Heart left ventricle (tissue), 16 donors: ENCODE measurements around the gene HHATL. TPM values are rescaled to one million over a fixed set of nuclear protein-coding genes. Genes with fewer than 3 reads are reported as not detected.

ENCODE experiments used
- ATAC-seq, 4 donors: fragments of 200-7000 bp; cut with Tn5 transposase; one replicate each; pipeline ENCODE4 v1.9.1; 2020 to 2022; ENCODE audit warnings: moderate library complexity in 4 of 4, mild to moderate bottlenecking in 3 of 4, moderate number of reproducible peaks in 1 of 4
- DNase-seq, 5 donors: peaks; one replicate each; pipeline ENCODE4 v3.0.0-alpha.2; 2020
- H3K27ac ChIP-seq, 12 donors: fragments of 200-600 bp; sonication (generic) in 4 of 12; one replicate each; pipeline versions ENCODE4 v1.5.0 to v1.8.0; 2016 to 2022; ENCODE audit warnings: mild to moderate bottlenecking in 2 of 12
- H3K27me3 ChIP-seq, 9 donors: fragments of 200-600 bp; sonication (generic) in 2 of 9; one replicate each; pipeline versions ENCODE4 v1.5.1 to v1.8.0; 2016 to 2022; ENCODE audit warnings: mild to moderate bottlenecking in 3 of 9
- H3K36me3 ChIP-seq, 9 donors: fragments of 200-600 bp; sonication (generic) in 2 of 9; one replicate each; pipeline versions ENCODE4 v1.5.0 to v1.8.0; 2018 to 2022; ENCODE audit warnings: mild to moderate bottlenecking in 2 of 9
- H3K4me1 ChIP-seq, 12 donors: fragments of 200-600 bp; sonication (generic) in 4 of 12; one replicate each; pipeline versions ENCODE4 v1.5.0 to v1.8.0; 2016 to 2022; ENCODE audit warnings: mild to moderate bottlenecking in 3 of 12
- H3K4me3 ChIP-seq, 12 donors: fragments of 200-600 bp; sonication (generic) in 4 of 12; one replicate each; pipeline versions ENCODE4 v1.5.0 to v1.8.0; 2017 to 2022; ENCODE audit warnings: mild to moderate bottlenecking in 9 of 12, moderate library complexity in 4 of 12
- H3K9me3 ChIP-seq, 12 donors: fragments of 200-600 bp; sonication (generic) in 4 of 12; one replicate each; pipeline versions ENCODE4 v1.5.0 to v1.8.0; 2016 to 2022; ENCODE audit warnings: mild to moderate bottlenecking in 1 of 12
- CTCF ChIP-seq, 12 donors: fragments of 200-600 bp; sonication (generic) in 4 of 12; IDR thresholded peaks; one replicate each; pipeline versions ENCODE4 v1.5.0 to v1.8.0; 2018 to 2022; ENCODE audit warnings: antibody characterized with exemption in 12 of 12, mild to moderate bottlenecking in 5 of 12
- POLR2A ChIP-seq, 2 donors: fragments of 450-650 bp; IDR thresholded peaks; one replicate each; pipeline ENCODE4 v1.6.1; 2017; ENCODE audit warnings: antibody characterized with exemption in 2 of 2, mild to moderate bottlenecking in 2 of 2, moderate library complexity in 2 of 2
- WGBS, 4 donors: extraction: QIAGEN DNeasy Blood & Tissue Kit in 2 of 4; methylation state at CpG; one replicate each; pipeline versions ENCODE4 v1.1.5 to v1.1.7; 2013 to 2018; 5-methylcytosine and 5-hydroxymethylcytosine counted together
- intact Hi-C, 10 donors: fragments of 100-400 bp; cut with DNase I; formaldehyde crosslinking; loops; one replicate each; pipeline versions ENCODE4 v1.11.1 to v1.14.2; 2022
- polyA plus RNA-seq, 2 donors: library from polyadenylated mRNA; stranded (reverse); fragments of 200-250 nt; gene quantifications; one replicate each; pipeline ENCODE4 v1.2.3, GENCODE V29; 2013
- total RNA-seq, 9 donors: library from RNA; depleted of rRNA in 2 of 9; stranded (reverse); fragments of >200 nt in 2 of 9; fragmentation: NEBNext Ultra II Directional in 3 of 9; extraction: Animal tissue kit (Norgen Biotek cat#: 25700) in 3 of 9; gene quantifications; one replicate each; pipeline versions ENCODE4 v1.1.0 to v1.2.4, GENCODE V29; 2016 to 2023
- donor health status: ischemic (EF 13 %, LVEDD 7.1; RV severe dilation, severe dysfunction).
- donor health status: healthy with polysubstance abuse.
- donor health status: DM: no; HTN: yes; CAD: no.
- donor health status: DM: no; HTN: no; CAD: no.
- donor health status: ischemic (EF 25% LVEDD 6.9; RV normal size, moderate dysfunction).
- donor health status: ischemic (EF 25% LVEDD 5.7; RV mildly dilated, moderate dysfunction).
- donor health status: healthy.
- donor health status: DM: yes; HTN: yes; CAD: no.
- donor health status: ischemic (EF 35%, LVEDD 5.7; RV mildly dilated, moderate dysfunction).
- donor health status: nonischemic (EF 11% LVEDD 7.7; RV severe dilation, severe dysfunction).
- donor health status: DM: yes; HTN: yes; CAD: no.
- donor health status: PGD.
- donor health status: ischemic (EF 29% LVEDD 5.4; RV normal size, mild dysfunction).
- donor health status: nonischemic (EF 23%, LVEDD 6.1; RV moderate dilation, normal function).

HHATL gene
- total and polyA plus RNA-seq, 11 donors, result 188 to 1,023 (median 538) TPM

- intact Hi-C loops, result no loop called here
- TF ChIP-seq POLR2A (IDR thresholded peaks at IDR 0.05) (no peak), CTCF (IDR thresholded peaks at IDR 0.05) (no peak)
- H3K4me1 ChIP-seq, result peaks cover 0 to 38% (median 1%) of the 10 kb centered on the region in 12 donors
- ATAC-seq (no peak), DNase-seq (peak in 3 of 5 donors; percentile 7 to 17 (median 12))
- no peak overlapping the region for H3K4me3 ChIP-seq
- no peaks in the 10 kb centered on the region for H3K27me3 ChIP-seq
- no peaks in the 10 kb centered on the region for H3K36me3 ChIP-seq
- H3K27ac ChIP-seq, result peak overlapping the region in 7 of 12 donors; percentile 78 to 99 (median 96)
- WGBS, 4 donors, result 75 to 85% (median 79%) methylated on average over 6 to 7 of the region's 7 CpGs
- H3K9me3 ChIP-seq, result no peaks in the 10 kb centered on the region
These were observed 2.6 kb upstream of the HHATL start for GRCh38 chr3:42705058-42705767.

- Histone ChIP-seq H3K27me3 (no peaks in the 10 kb centered on the region), H3K27ac (peak overlapping the region in 11 of 12 donors; percentile 78 to 99 (median 95)), H3K4me1 (peaks cover 0 to 38% (median 2%) of the 10 kb centered on the region in 12 donors), H3K9me3 (no peaks in the 10 kb centered on the region), H3K4me3 (no peak overlapping the region), H3K36me3 (no peaks in the 10 kb centered on the region)
- intact Hi-C loops, result loop anchor here in 5 of 10 donors (5.0 kb wide), 2 partner anchors 38 to 47 kb away; no protein-coding TSS in a partner anchor
- ATAC-seq (no peak), DNase-seq (peak in 1 of 5 donors; percentile 17)
- WGBS, 4 donors, result 66 to 78% (median 75%) methylated on average over 8 of the region's 8 CpGs
- no peak for TF ChIP-seq CTCF (IDR thresholded peaks at IDR 0.05)
- TF ChIP-seq POLR2A (IDR thresholded peaks at IDR 0.05), result no peak
These were observed 1.7 kb upstream of the HHATL start for GRCh38 chr3:42704136-42704841.

- intact Hi-C loops, result loop anchor here in 7 of 10 donors (2.0 to 5.0 kb wide), 7 partner anchors 17 to 46 kb away; no protein-coding TSS in a partner anchor
- 51 to 70% (median 53%) methylated on average over 5 of the region's 5 CpGs for WGBS, 4 donors
- peak overlapping the region in 11 of 12 donors; percentile 78 to 99 (median 95) for H3K27ac ChIP-seq
These were observed 1.1 kb upstream of the HHATL start for GRCh38 chr3:42703695-42704025.

More at GRCh38 chr3:42703695-42704025, 1.1 kb upstream of the HHATL start:
- ATAC-seq, result no peak
- Histone ChIP-seq H3K9me3 (no peaks in the 10 kb centered on the region), H3K27me3 (no peaks in the 10 kb centered on the region), H3K4me1 (peaks cover 0 to 42% (median 3%) of the 10 kb centered on the region in 12 donors), H3K4me3 (no peak overlapping the region), H3K36me3 (no peaks in the 10 kb centered on the region)
- peak in 1 of 5 donors; percentile 12 for DNase-seq
- TF ChIP-seq CTCF (IDR thresholded peaks at IDR 0.05) (no peak), POLR2A (IDR thresholded peaks at IDR 0.05) (no peak)
